ENCODE results near the gene MAP2K2.
"Not testable (repeated sequence)": the region's sequence is repeated elsewhere in the genome, so short reads cannot be mapped to it uniquely, and the experiment has no call there.

The MAP2K2 gene

DNA sequence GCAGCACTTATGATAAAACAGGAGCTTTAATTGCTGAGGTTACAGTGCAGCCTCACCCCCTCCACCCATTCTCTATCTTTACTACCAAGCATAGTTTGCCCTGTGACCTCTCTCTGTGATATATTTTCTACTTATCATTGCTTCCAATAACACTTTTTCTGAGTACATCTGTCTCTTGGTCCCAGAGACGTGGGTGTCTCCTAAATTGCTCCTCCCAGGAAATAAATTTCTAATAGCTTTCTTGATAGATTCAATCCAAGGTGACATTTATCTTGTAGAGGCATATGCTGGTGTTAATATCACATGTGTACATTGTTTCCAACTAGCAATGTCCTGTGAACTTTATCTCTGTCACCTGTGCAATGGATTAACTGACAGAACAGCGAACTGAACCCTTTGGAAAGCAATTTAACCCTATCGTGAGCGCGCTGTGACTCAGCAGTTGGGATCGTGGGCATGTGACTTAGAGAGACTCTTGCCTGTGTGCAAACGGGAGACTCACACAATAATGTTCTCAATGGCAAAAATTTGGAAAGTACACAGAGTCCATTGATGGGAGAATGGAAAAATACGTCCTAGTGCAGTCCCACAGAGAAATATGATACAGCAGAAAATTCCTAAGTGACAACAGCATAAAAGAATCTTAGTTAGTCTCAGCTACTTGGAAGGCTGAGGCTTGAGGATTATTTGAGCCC lies 7.0 kb upstream of the MAP2K2 start:
- DNase-seq (ENCODE audit: low read depth in 2 of 2): no peak

DNA sequence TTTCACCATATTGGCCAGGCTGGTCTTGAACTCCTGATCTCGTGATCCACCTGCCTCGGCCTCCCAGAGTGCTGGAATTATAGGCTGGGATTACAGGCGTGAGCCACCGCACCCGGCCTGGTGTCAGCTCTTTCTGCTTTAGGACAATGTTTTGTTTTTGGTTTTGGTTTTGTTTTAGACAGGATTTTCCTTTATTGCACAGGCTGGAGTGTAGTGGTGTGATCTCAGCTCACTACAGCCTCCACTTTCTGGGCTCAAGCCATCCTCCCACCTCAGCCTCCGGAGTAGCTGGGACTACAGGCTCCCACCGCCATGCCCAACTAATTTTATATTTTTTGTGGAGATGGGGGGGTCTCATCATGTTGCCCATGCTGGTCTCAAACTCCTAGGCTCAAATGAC lies 5.1 kb upstream of the MAP2K2 start:
- not testable (repeated sequence) for DNase-seq (ENCODE audit: low read depth in 2 of 2)

DNA sequence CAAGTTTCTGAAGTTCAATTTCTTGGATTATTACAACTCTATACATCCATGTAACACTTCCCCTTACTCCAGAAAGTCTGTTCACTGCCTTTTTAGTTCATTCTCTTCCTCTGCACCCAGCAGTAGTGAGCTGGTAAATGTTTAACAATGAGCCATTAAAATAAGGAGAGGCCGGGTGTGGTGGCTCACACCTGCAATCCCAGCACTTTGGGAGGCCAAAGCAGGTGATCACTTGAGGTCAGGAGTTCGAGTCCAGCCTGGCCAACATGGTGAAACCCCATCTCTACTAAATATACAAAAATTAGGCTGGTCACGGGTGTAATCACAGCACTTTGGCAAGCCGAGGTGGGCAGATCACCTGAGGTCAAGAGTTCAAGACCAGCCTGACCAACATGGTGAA lies 3.4 kb upstream of the MAP2K2 start:
- not testable (repeated sequence) for DNase-seq (ENCODE audit: low read depth in 2 of 2)

DNA sequence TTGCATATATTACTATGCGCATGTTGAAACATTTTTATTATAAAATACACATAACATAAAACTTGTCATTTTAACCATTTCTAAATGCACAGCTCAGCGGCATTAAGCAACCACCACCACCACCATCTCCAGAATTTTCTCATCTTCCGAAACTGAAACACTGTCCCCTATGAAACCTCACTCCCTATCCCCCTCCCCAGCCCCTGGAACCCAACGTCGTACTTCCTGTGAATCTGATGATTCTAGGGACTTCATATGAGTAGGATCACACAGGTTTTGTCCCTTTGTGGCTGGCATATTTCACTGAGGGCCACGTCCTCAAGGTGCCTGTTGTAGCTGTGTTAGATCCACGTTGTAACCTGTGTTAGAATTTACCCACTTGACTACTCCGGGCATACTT lies 716 bp upstream of the MAP2K2 start:
- DNase-seq (ENCODE audit: low read depth in 2 of 2): no peak

DNA sequence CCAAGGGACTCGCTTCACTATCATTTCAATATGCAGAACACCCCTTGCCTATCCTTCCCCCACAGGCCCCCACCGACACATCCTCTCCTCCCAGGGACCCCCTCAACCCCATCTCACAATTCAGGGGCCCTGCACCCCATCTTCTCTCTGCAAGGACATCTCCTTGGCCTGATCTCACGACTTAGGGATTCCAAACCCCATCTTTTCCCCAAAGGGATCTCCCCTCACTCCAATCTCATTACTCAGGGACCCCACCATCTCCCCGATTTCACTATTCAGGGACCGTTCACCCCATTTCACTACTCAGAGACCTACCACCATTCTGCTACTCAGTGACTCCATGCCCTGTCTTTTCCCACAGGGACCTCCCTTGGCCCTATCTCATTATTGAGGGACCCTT lies 1.4 kb downstream of the MAP2K2 start:
- DNase-seq (ENCODE audit: low read depth in 2 of 2): no peak

DNA sequence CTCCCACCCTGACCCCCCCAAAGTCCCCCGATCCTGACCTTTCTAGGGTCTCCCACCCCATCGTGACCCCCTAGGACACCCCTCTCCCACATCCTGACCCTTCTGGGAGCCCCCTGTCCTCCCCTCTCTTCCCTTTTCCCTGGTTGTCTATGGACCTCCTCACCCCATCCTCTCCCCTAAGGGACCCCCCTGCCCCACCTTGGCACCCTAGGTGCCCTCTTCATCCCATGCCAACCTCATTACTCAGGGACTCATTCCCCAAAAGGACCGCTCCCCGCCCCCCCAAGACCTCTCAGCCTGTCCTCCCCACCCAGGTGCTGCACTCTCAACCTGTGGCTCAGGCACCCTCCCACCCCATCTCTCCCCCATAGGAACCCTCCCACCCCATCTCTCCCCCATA lies 2.1 kb downstream of the MAP2K2 start:
- no peak for DNase-seq (ENCODE audit: low read depth in 2 of 2)

DNA sequence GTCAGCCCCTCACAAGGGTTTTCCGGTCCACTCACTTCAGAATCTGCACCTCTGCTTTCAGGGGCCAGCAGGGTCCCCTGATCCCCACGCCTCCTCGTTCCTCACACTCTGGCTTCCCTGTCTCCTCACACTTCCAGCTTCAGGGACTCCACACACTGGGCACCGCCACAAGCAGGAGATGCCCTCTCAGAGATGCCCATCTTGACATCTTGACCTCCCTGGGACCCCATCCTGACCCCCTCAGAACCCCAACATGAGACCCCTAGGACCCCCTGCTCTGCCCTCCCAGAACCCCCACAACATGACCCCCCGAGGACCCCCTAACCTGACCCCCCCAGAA lies 2.7 kb downstream of the MAP2K2 start:
- no peak for DNase-seq (ENCODE audit: low read depth in 2 of 2)

DNA sequence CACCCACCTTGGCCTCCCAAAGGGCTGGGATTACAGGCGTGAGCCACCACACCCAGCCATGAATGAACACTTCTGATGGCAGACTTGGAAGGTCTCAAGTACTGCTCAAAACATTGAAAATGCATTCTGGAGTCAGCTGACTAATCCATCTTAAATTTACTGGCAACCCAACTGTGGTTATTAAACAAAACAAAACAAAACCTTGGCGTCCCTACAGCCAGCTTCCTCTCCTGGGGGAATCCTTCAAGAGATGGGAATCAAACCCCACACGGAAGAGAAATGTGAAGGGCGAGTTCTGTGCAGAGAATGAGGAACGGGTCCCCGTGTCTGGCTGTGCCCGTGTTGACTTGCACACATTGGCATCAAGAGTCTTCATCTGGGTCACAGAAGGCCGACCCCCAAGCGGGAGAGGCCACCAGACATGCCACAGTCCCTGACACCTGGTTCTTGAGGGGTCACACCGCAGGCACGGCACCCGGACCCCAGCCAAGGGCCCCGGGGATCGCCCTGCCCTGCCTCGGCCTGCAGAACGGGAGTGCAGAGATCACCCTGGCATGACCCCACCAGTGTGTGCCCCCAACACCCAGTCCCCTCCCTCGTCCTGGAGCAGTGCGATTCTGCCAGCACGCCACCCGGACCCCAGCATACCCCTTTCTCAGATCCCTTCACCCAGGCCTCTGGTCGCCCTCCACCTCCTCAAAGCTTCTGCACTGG lies 3.2 kb downstream of the MAP2K2 start:
- no peak for DNase-seq (ENCODE audit: low read depth in 2 of 2)

DNA sequence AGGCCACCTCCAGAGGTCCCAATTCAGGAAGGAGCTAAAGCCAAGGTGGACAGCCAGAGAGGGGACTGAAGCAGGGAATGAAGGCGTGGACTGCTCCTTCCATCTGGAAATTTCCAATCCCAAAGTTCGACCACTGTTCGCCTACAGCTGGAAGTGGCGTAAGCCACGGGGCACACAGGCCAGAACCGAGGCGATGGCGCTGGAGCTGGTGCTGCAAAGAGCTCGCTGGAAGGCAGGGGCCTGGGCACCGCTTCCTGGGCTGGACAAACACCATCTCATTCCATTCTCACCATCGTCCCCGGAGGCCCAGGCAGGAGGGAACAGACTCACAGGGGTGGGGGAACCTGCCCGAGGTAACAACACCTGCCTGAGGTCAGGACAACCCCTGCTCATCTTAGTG lies 4.2 kb downstream of the MAP2K2 start:
- DNase-seq (ENCODE audit: low read depth in 2 of 2): no peak

DNA sequence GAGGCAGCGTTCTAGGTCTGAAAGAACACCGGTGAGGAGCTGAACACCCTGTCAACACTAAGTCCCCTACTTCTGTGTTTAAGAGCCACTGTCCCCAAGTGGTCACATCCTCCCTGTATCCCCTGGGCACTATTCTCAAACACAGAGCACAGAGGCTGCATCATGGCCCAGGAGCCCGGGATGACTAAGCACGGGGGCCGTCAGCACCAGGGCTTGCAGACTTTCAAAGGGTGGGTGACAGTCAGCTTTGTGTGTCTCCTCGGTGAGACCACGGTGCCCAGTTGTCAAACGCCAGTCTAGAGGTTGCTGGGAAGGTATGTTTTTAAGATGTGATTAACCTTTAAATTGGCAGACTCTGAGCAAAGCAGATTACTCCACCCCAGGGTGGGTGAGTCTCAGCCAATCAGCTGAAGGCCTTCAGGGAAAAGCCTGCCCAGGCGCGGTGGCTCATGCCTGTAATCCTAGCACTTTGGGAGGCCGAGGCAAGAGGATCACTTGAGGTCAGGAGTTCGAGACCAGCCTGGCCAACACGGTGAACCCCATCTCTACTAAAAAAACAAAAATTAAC lies 8.0 kb downstream of the MAP2K2 start:
- no peak for DNase-seq (ENCODE audit: low read depth in 2 of 2)

DNA sequence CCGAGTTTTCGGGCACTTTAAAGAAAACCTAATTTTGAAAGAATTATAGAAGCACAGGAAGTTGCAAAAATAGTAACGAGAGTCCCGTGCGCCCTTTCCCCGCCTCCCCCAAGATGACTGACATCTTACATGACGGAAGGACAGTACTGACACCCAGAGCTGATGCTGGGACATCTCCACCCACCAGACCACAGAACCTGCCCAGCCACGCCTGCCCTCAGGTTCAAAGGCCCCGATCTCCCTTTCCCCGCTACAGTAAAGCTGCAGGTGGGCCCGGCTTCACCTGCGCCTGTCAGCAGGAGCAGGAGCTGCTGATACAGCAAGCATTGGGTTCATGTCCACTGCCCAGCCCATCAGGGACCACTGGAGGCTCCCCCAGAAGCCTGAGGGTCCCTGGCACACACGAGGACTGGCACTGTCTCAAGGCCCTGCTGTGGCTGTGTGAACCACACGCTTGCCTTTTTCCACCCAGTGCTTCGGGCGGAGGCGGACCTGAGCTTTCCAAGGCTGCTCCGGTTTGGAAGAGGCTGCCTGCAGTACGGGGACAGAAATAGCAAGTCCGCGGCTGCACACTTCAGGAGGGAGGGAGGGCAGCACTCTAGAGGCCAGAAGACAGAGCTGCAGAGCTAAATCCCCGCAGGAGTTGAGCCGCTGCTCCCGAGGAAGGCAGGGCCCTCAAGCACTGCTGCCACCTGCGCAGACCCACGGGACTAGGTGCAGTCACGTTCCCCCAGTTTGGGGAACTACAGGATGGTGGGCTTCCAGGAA lies 8.7 kb downstream of the MAP2K2 start:
- peak; percentile 19 to 35 for DNase-seq (ENCODE audit: low read depth in 2 of 2)

DNA sequence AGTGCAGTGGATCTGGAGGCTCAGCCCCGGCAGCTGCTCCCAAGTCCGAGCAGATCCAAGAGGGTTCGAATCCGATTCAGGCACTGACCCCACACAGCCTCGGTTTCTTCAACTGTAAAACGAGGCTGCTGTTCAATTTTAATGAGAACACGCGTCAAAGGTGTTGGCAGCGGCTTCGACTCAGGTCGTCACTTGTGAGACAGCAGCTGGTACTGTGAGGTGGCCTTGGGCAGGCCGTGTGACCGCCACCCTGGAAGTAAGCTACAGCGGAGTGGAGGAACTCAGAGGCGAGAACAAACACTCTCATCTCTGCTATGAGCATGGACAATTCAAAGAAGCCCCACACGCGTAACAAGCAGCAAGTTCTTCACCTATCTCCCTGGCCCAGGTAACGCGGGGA lies 9.7 kb downstream of the MAP2K2 start:
- DNase-seq (ENCODE audit: low read depth in 2 of 2): no peak

DNA sequence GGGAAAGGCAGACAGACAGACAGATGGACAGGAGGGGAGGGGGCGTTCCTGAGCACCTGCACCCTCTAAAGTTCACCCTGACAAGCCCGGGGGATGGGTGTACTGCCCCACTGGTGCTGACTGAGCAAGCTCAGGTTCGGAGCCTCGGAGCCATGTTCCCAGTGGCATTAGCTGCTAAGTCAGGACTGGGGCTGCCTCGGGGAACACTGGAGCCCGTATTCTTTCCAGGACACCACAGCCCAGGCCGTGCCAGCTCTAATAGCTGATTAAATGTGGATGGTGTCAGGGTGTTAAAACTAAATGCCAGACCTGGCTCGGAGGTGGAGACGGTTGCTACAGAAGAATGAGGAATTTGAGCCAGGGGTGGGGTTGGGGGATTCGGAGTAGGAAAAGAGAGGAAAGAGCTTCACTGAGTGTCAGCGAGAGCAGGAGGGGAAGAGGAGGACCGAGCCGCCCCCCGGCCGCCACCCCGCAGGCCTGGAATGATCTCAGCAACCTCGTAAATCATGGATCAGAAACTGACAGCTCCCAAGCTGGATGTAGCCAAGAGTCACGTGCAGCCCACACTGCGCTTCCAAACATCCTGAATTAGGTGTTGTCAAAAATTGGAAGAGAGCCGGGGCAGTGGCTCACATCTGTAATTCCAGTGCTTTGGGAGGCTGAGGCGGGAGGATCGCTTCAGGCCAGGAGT lies 10.4 kb downstream of the MAP2K2 start:
- no peak for DNase-seq (ENCODE audit: low read depth in 2 of 2)

DNA sequence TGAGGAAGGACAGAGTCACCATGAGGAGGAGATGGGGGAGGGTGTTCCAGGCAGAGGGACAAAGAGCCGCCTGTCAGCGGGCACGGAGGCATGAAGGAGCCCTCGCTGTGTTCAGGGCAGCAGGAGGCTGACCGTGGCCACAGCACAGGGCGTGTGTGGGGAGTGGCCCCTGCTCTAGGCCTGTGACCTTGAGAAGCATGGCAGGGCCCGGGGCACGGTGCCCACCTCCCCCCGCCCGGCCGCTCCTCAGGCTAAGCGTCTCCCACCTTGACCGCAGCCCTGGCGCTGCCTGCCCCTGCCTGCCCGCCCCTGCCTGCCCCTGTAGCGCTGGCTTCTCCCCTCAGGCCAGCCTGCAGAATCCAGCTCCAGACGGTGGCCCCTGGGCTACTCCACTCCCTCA lies 11.6 kb downstream of the MAP2K2 start:
- no peak for DNase-seq (ENCODE audit: low read depth in 2 of 2)

DNA sequence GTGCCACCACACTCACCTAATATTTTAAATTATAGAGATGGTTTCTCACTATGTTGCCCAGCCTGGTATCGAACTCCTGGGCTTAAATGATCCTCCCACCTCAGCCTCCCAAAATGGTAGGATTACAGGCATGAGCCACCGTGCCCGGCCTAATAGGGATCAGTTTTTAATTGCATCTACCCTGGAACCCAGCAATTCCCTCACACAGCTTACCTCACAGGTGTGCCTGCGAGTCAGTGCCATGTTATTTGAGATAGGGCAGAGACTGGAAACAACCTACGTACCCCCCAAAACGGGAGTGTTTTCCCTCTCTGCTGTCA lies 14.3 kb downstream of the MAP2K2 start:
- DNase-seq (ENCODE audit: low read depth in 2 of 2): no peak

DNA sequence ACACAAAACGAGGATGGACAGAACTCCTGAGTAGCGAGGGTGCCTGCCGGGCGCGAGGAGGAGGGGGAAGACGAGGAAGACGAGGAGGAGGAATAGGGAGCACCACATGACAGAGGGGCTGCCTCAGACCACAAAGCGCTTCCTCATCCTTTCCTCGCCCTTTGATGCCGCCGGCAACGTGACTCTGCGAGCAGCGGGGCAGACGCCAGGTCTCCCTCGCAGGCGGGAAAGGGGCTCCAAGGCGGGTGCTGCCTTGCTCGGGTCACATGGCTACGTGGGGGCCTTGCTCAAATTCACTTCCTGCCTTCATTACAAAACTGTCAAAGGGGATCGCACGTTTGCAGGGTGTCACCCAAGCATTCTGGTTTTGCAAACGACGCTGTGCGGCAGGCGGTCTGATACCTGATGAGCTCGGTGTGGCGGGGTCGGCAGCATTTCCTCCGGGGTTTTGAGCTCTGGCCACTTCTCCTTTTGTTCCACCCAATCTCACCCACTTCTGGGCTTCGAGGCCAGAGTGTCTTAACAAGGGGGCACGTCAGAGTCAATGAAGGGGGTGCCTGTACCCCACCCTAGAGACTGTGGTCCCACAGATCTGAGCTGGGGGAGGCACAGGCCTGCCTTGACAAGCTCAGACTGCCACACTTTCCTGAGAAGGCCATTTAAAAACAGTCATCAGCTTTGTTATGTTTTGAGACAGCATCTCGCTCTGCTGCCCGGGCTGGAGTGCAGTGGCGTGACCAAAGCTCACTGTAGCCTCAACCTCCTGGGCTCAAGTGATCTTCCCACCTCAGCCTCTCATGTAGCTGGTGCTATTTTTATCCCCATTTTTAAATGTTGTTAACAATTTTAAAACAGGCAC lies 14.9 kb downstream of the MAP2K2 start:
- peak; percentile 36 to 56 for DNase-seq (ENCODE audit: low read depth in 2 of 2)

DNA sequence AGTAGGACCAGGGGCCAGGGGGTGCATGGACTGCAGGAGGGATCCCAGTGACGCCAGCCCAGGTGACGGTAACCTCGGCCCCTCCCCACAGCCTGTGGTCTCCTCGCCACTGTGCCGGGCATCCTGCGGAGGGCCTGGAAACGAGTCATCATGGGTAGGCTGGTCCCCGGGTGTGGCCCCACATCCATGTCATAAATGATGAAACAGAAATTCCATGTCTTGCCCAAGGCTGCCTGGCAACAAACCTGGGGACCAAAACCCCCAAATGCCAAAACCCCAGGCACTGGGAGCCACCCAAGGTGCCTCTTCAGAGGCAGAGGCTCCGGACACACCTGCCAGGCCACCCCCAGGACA lies 20.9 kb downstream of the MAP2K2 start:
- no peak for DNase-seq (ENCODE audit: low read depth in 2 of 2)

DNA sequence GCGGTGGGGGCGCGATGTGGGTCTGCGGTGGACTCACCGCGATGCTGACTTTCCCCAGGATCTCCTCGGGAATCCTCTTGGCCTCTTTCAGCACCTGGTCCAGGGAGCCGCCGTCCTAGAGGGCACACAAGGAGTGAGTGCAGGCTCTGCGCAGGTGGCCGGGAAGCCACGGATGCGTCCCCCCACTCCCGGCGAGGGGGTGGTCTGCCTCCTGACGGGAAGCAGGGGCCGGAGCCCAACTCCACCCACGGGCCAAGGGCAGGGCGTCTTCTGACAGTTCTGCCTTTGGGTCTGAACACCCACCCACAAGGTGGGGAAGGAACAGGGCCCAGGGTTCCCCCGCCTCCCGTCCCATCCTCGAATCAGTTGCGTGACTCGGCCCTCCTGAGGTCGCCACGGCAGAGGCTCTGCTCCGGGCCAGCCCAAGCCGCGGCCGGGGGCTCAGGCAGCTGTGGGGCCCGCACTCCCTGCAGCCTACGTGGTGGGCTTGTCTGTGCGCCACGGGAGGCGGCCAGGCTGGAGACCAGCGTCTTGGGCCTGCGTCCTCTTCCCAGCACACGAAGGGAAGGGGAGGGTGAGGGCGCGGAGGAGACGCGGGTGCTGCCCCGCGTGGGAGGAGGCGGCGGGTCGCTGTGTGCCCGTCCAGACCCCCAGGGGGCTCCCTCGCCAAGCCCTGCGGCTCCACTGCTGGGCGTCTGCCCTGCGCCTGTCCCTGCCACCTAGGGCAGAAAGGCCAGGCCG lies 21.4 kb downstream of the MAP2K2 start:
- DNase-seq (ENCODE audit: low read depth in 2 of 2): no peak

DNA sequence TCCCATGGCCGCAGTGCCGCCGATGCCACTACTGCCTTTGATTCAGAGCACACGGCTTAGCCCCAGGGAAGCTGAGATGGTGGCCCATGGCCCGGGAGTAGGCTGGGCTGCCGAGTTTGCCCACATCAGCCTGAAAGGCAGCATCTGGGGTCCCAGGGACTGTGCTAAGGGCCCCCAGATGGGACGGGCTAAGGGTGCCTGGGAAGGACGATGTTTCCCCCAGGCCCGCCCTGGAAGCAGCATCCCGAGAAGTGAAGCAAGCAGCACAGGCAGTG lies 22.5 kb downstream of the MAP2K2 start:
- no peak for DNase-seq (ENCODE audit: low read depth in 2 of 2)

DNA sequence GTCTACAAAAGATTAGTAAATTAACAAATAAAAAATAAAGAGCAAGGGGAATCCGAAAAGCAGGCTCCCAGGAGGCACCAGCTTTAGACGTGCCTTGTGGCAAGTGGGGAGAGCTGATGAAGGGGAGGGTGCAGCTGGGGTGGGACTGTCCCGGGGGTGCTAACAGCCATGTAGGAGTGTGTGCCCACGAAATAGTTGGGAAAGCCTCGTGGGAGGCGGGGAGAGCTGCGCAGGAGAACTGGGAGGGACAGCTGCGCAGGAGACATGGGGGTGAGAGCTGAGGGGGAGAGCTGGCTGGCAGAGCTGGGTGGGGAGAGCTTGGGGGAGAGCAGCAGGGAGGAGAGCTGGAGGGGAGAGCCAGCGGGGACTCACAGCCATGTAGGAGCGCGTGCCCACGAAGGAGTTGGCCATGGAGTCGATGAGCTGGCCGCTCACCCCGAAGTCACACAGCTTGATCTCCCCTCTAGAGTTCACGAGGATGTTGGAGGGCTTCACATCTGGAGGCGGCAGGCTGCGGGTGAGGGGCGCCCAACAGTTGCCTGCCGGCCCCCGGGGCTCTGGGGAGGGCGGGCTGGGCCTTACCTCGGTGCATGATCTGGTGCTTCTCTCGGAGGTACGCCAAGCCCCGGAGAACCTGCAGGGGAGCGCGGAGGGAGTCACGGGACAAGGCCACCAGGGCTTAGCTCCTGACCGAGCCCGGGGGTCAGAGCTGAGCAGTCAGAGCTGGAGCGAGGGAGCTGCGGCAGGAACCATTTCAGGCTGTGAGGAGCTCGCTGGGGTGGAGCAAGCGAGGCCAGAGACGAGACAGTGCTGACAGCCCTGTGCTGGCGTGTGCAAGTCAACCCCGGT lies 23.1 kb downstream of the MAP2K2 start:
- DNase-seq (ENCODE audit: low read depth in 2 of 2): no peak
